Tibial nerve (tissue), 4 donors: ENCODE data around the gene CORIN.

Experiments used
- EP300 ChIP-seq, 2 donors: sonication (generic); formaldehyde crosslinking; IDR thresholded peaks; one replicate each; pipeline ENCODE4 v1.6.1; 2017; ENCODE audit warnings: antibody characterized with exemption in 2 of 2, mild to moderate bottlenecking in 1 of 2
- TF ChIP-seq, protein P1 (sequence below), 5 experiments: fragments of 200-600 bp in 3 of 5; fragments of 450-650 bp in 2 of 5; sonication (generic) in 3 of 5; IDR thresholded peaks; one replicate each; pipeline ENCODE4 v1.5.1; 2016 to 2019; ENCODE audit warnings: antibody characterized with exemption in 5 of 5, mild to moderate bottlenecking in 3 of 5, moderate library complexity in 2 of 5

GRCh38 chr4:47606482-47606881, 231.4 kb downstream of the CORIN start:
- TF ChIP-seq, protein P1, sequence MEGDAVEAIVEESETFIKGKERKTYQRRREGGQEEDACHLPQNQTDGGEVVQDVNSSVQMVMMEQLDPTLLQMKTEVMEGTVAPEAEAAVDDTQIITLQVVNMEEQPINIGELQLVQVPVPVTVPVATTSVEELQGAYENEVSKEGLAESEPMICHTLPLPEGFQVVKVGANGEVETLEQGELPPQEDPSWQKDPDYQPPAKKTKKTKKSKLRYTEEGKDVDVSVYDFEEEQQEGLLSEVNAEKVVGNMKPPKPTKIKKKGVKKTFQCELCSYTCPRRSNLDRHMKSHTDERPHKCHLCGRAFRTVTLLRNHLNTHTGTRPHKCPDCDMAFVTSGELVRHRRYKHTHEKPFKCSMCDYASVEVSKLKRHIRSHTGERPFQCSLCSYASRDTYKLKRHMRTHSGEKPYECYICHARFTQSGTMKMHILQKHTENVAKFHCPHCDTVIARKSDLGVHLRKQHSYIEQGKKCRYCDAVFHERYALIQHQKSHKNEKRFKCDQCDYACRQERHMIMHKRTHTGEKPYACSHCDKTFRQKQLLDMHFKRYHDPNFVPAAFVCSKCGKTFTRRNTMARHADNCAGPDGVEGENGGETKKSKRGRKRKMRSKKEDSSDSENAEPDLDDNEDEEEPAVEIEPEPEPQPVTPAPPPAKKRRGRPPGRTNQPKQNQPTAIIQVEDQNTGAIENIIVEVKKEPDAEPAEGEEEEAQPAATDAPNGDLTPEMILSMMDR (IDR thresholded peaks at IDR 0.05) = no peak
- no peak for TF ChIP-seq EP300 (IDR thresholded peaks at IDR 0.05)
